Activated CD4-positive, alpha-beta T cell treated with anti-CD3 and anti-CD28 coated beads for 48 hours (primary cell): ENCODE measurements around the gene SLC22A3.
"Not testable (repeated sequence)": the region's sequence is repeated elsewhere in the genome, so short reads cannot be mapped to it uniquely, and the experiment has no call there.

Experiments
- DNase-seq: peaks from one replicate; pipeline ENCODE4 v3.0.0-alpha.2; 2020

SLC22A3 gene

GRCh38 chr6:160454303-160454702 lies 106.1 kb downstream of the SLC22A3 start:
- no peak for DNase-seq

- no peak for DNase-seq
These were observed 106.9 kb downstream of the SLC22A3 start for GRCh38 chr6:160455081-160455480.

GRCh38 chr6:160455541-160456213 lies 107.5 kb downstream of the SLC22A3 start:
- peak; percentile 72 for DNase-seq

- no peak for DNase-seq
These were observed 108.0 kb downstream of the SLC22A3 start for GRCh38 chr6:160456214-160456546.

- DNase-seq, result no peak
These were observed 109.6 kb downstream of the SLC22A3 start for GRCh38 chr6:160457823-160458222.

- peak; percentile 18 for DNase-seq
These were observed 113.5 kb downstream of the SLC22A3 start for GRCh38 chr6:160461641-160462040.

- no peak for DNase-seq
These were observed 113.9 kb downstream of the SLC22A3 start for GRCh38 chr6:160462116-160462515.

GRCh38 chr6:160462551-160463109 lies 114.5 kb downstream of the SLC22A3 start:
- peak; percentile 45 for DNase-seq

- no peak for DNase-seq
These were observed 116.6 kb downstream of the SLC22A3 start for GRCh38 chr6:160464744-160465143.

- DNase-seq, result not testable (repeated sequence)
These were observed 119.2 kb downstream of the SLC22A3 start for GRCh38 chr6:160467261-160467871.

GRCh38 chr6:160469153-160469552 lies 121.0 kb downstream of the SLC22A3 start:
- no peak for DNase-seq

- not testable (repeated sequence) for DNase-seq
These were observed 127.9 kb downstream of the SLC22A3 start for GRCh38 chr6:160476056-160476455.

- DNase-seq, result not testable (repeated sequence)
These were observed 128.9 kb downstream of the SLC22A3 start for GRCh38 chr6:160477072-160477471.

GRCh38 chr6:160477901-160478300 lies 129.7 kb downstream of the SLC22A3 start:
- DNase-seq, result no peak

- no peak for DNase-seq
These were observed 138.9 kb downstream of the SLC22A3 start for GRCh38 chr6:160487116-160487515.

- DNase-seq, result no peak
These were observed 140.9 kb downstream of the SLC22A3 start for GRCh38 chr6:160489091-160489490.

GRCh38 chr6:160494576-160494975 lies 146.4 kb downstream of the SLC22A3 start:
- DNase-seq, result no peak

GRCh38 chr6:160500639-160501038 lies 152.5 kb downstream of the SLC22A3 start:
- no peak for DNase-seq
